ENCODE results near the gene CBR4. TPM values are rescaled to one million over a fixed set of nuclear protein-coding genes. Genes with fewer than 3 reads are reported as not detected.

Gene CBR4
- total RNA-seq (2022; extraction: Qiagen RNA extraction), result 3.8 to 4.7 TPM (median 4.0 TPM) in 5 replicates

DNA sequence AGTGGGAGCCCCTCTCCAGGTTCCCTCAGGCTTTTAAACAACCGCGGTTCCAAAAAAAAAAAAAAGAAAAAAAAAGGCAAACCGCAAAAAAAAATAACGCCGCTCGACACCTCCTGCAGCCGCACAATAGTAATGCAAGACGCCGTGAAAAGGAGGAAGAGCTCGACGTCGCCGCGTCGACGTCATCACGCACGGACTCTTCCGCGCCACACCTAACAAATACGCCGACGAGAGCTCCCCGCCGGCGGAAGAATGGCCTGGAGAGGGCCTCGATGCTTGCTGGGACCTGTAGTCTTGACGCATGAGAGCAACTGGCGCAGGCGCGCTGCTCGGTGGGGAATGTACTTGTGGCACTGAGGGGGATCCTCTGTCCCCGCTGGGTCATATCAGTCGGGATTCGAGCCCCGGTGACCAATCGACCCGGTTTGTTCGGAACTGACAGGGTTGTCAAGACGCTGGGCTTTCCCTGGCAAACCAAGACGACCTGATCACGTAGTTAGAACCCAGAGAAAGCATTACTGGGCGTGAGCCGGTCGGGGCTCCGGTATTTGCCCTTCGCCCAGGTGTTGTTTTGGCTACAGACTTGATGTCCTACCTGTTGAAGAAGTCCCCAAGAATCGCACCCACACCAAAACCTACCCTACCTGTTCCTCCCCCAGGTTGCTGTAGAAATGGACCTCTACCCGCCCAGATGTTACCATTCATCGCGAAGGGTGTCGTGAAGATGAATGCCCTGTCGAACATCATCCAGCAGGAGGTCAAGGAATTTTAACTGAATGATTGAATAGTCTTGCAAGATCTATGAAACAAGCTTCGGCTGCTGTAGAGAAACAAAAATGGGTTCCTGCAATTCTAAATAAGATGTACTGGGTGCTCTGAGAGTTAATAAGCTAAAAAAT is at the start of gene CBR4:
Gene CBR4, minus strand, starts transcription at position 131 of the 899 bp plus-strand sequence. CDS start 166 bp downstream, outside the sequence.

Measured in A549 treated with dexamethasone at 1 μM for 4 hours (cell line).